HCT116 (cell line): Measurements from ENCODE around the gene ARFGAP3. TPM values are rescaled to one million over a fixed set of nuclear protein-coding genes. Genes with fewer than 3 reads are reported as not detected.

Experiments used
- ATAC-seq: fragments of 200-7000 bp; cut with Tn5 transposase; 2 replicates; pipeline ENCODE4 v1.9.1; 2020; ENCODE audit warnings: mild to moderate bottlenecking, moderate library complexity
- BruUV-seq: library from RNA; stranded (reverse); fragments of 400-500 nt; replicated peaks from 2 replicates; lab custom pipeline; 2021; lab: Mats Ljungman, UMichigan
- CTCF ChIA-PET: fragments of 300-600 bp; sonication (Branson Sonifier 250); formaldehyde crosslinking; loops from one replicate; lab custom pipeline; 2021; ENCODE audit warnings: antibody characterized with exemption; lab: Charles Lee
- POLR2A ChIA-PET: fragments of 300-600, 350-600 bp; sonication (Branson Sonifier 250); formaldehyde crosslinking; loops from one replicate; lab custom pipeline; 2021; ENCODE audit warnings: antibody characterized with exemption; lab: Charles Lee
- RAD21 ChIA-PET, 2 experiments: fragments of 300-600 bp; sonication (Branson Sonifier 250); formaldehyde crosslinking; loops; one replicate each; lab custom pipeline; 2023; ENCODE audit warnings: low total read pairs in 2 of 2; ENCODE audit not compliant: uncharacterized antibody in 2 of 2, unreplicated experiment in 2 of 2, low non-redundant PET in 1 of 2; lab: Charles Lee
- DNase-seq: peaks from one replicate; pipeline ENCODE4 v3.0.0-alpha.2; 2010; ENCODE audit warnings: low read depth, low spot score
- H2AFZ ChIP-seq: fragments of 200-600 bp; shearing (Covaris generic), sonication (generic); 2 replicates; pipeline ENCODE4 v1.6.1; 2017; ENCODE audit warnings: low read depth, mixed run types, mixed read lengths, antibody characterized with exemption, low read length; ENCODE audit not compliant: poor library complexity, severe bottlenecking
- H3K27ac ChIP-seq: 2 replicates; pipeline ENCODE4 v1.5.1; 2012; ENCODE audit warnings: low read depth, low read length
- H3K27me3 ChIP-seq: fragments of 200-600 bp; sonication (generic); 2 replicates; pipeline ENCODE4 v1.6.1; 2016; ENCODE audit warnings: mixed run types, low read length, mixed read lengths; ENCODE audit not compliant: insufficient read depth
- H3K36me3 ChIP-seq, 2 experiments: fragments of 200-500 bp in 1 of 2; fragments of 200-600 bp in 1 of 2; sonication (Bioruptor generic) in 1 of 2; sonication (generic) in 1 of 2; 2 replicates each; pipeline versions ENCODE4 v1.5.1 to v1.6.1; 2014 to 2016; ENCODE audit warnings: low read length in 2 of 2, inconsistent platforms in 1 of 2, mixed read lengths in 1 of 2, mixed run types in 1 of 2; ENCODE audit not compliant: insufficient read depth in 2 of 2, control insufficient read depth in 1 of 2
- H3K4me1 ChIP-seq, 2 experiments: fragments of 200-600 bp in 1 of 2; sonication (generic) in 1 of 2; 2 replicates each; pipeline versions ENCODE4 v1.5.1 to v1.6.1; 2012 to 2017; ENCODE audit warnings: low read length in 2 of 2, inconsistent platforms in 1 of 2, mild to moderate bottlenecking in 1 of 2, mixed read lengths in 1 of 2, mixed run types in 1 of 2, moderate library complexity in 1 of 2; ENCODE audit not compliant: insufficient read depth in 2 of 2, control insufficient read depth in 1 of 2
- H3K4me2 ChIP-seq: fragments of 200-600 bp; sonication (generic); 2 replicates; pipeline ENCODE4 v1.6.1; 2017; ENCODE audit warnings: mixed run types, low read length, mixed read lengths
- H3K4me3 ChIP-seq, 2 experiments: fragments of 200-600 bp in 1 of 2; sonication (generic) in 1 of 2; replicated peaks in 1 of 2; 2 replicates each; pipeline ENCODE4 v1.5.1; 2011 to 2016; ENCODE audit warnings: low read length in 2 of 2, control low read depth in 1 of 2, low read depth in 1 of 2, mild to moderate bottlenecking in 1 of 2, mixed read lengths in 1 of 2, mixed run types in 1 of 2
- H3K79me2 ChIP-seq: fragments of 200-600 bp; sonication (generic); 2 replicates; pipeline ENCODE4 v1.6.1; 2017; ENCODE audit warnings: mild to moderate bottlenecking, mixed run types, low read length, moderate library complexity, mixed read lengths; ENCODE audit not compliant: insufficient read depth
- H3K9ac ChIP-seq: fragments of 200-600 bp; sonication (generic); 2 replicates; pipeline ENCODE4 v1.6.1; 2016; ENCODE audit warnings: low read length, mixed read lengths
- H3K9me2 ChIP-seq: fragments of 200-600 bp; sonication (generic), shearing (Covaris generic); 2 replicates; pipeline ENCODE4 v1.6.1; 2017; ENCODE audit warnings: mixed run types, mild to moderate bottlenecking, moderate library complexity; ENCODE audit not compliant: insufficient read depth
- H3K9me3 ChIP-seq, 2 experiments: fragments of 200-500 bp in 1 of 2; fragments of 200-600 bp in 1 of 2; sonication (Bioruptor generic) in 1 of 2; sonication (generic) in 1 of 2; 2 replicates each; pipeline ENCODE4 v1.6.1; 2014 to 2017; ENCODE audit warnings: low read length in 2 of 2, mixed read lengths in 2 of 2, inconsistent platforms in 1 of 2, low read depth in 1 of 2, mild to moderate bottlenecking in 1 of 2, mixed run types in 1 of 2, moderate library complexity in 1 of 2; ENCODE audit not compliant: control insufficient read depth in 1 of 2, insufficient read depth in 1 of 2
- H4K20me1 ChIP-seq: fragments of 200-600 bp; sonication (generic), shearing (Covaris generic); 2 replicates; pipeline ENCODE4 v1.6.1; 2017; ENCODE audit warnings: mixed run types, mild to moderate bottlenecking, moderate library complexity; ENCODE audit not compliant: insufficient read depth
- CBX3 ChIP-seq: IDR thresholded peaks from 2 replicates; pipeline ENCODE4 v1.6.1; 2012; ENCODE audit warnings: low read depth
- EGR1 ChIP-seq: IDR thresholded peaks from 2 replicates; pipeline ENCODE4 v1.6.1; 2012; ENCODE audit warnings: low read depth
- EZH2 ChIP-seq: fragments of 200-600 bp; sonication (generic); IDR thresholded peaks from 2 replicates; pipeline ENCODE4 v1.6.1; 2017; ENCODE audit warnings: antibody characterized with exemption, mixed run types
- EZH2phosphoT487 ChIP-seq: fragments of 200-600 bp; IDR thresholded peaks from 2 replicates; pipeline ENCODE4 v1.6.1; 2018; ENCODE audit warnings: antibody characterized with exemption, borderline replicate concordance
- FOSL1 ChIP-seq: IDR thresholded peaks from 2 replicates; pipeline ENCODE4 v1.6.1; 2012; ENCODE audit warnings: low read depth
- JUND ChIP-seq: IDR thresholded peaks from 2 replicates; pipeline ENCODE4 v1.6.1; 2012
- POLR2A ChIP-seq: IDR thresholded peaks from 2 replicates; pipeline ENCODE4 v1.7.0; 2011; ENCODE audit warnings: borderline replicate concordance; ENCODE audit not compliant: insufficient read depth, insufficient read length; ENCODE audit errors: extremely low read depth
- POLR2AphosphoS5 ChIP-seq: IDR thresholded peaks from 2 replicates; pipeline ENCODE4 v1.6.1; 2011; ENCODE audit warnings: mild to moderate bottlenecking, low read depth, low read length, moderate library complexity
- RAD21 ChIP-seq: IDR thresholded peaks from 2 replicates; pipeline ENCODE4 v1.6.1; 2012; ENCODE audit warnings: low read depth, mild to moderate bottlenecking
- SIN3A ChIP-seq: IDR thresholded peaks from 2 replicates; pipeline ENCODE4 v1.6.1; 2012; ENCODE audit warnings: low read depth
- SP1 ChIP-seq: IDR thresholded peaks from 2 replicates; pipeline ENCODE4 v1.6.1; 2012; ENCODE audit warnings: low read depth
- SRF ChIP-seq: IDR thresholded peaks from 2 replicates; pipeline ENCODE4 v1.6.1; 2012; ENCODE audit warnings: low read depth
- ZFX ChIP-seq: fragments of 450-650 bp; IDR thresholded peaks from 2 replicates; pipeline ENCODE4 v1.6.1; 2017
- intact Hi-C: fragments of 100-400 bp; cut with micrococcal nuclease; formaldehyde crosslinking; loops from 2 replicates; pipeline ENCODE4 v1.10.0; 2022
- total RNA-seq: library from RNA; stranded (reverse); gene quantifications from one replicate; pipeline ENCODE4 v1.2.1, GENCODE V29; 2021; ENCODE audit not compliant: unreplicated experiment
- TF ChIP-seq, protein P1 (sequence below): IDR thresholded peaks from 2 replicates; pipeline ENCODE4 v1.6.1; 2011; ENCODE audit warnings: mild to moderate bottlenecking, low read length, moderate library complexity; ENCODE audit not compliant: insufficient replicate concordance; ENCODE audit errors: extremely low read depth
- TF ChIP-seq, protein P2 (sequence below): IDR thresholded peaks from 2 replicates; pipeline ENCODE4 v1.6.1; 2012
- TF ChIP-seq, protein P3 (sequence below): IDR thresholded peaks from 2 replicates; pipeline ENCODE4 v1.6.1; 2012
- TF ChIP-seq, protein P4 (sequence below): IDR thresholded peaks from 2 replicates; pipeline ENCODE4 v1.6.1; 2012; ENCODE audit warnings: low read depth

Gene ARFGAP3
- total RNA-seq, 1 experiment from 2014 or later = 15.4 TPM

DNA sequence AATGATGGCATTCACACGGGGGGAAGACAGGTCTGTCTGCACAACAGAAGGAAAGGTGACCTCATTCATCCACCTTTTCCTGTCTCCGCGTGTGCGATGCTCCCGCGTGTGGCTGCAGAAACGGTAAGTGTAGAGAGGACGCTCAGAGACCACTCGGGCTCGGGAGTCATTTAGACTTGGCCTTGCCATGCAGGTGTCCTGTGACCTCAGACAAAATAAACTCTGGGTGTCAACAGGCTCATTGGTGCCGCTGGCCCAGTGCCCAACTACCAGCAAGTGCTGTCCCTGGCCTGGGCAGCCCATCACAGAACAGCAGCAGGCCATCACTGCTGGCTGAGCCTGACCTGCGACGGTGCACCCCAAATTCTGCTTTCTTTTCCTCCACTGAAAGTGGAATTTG, 48.1 kb upstream of the ARFGAP3 start (continued):
- TF ChIP-seq, protein P1, sequence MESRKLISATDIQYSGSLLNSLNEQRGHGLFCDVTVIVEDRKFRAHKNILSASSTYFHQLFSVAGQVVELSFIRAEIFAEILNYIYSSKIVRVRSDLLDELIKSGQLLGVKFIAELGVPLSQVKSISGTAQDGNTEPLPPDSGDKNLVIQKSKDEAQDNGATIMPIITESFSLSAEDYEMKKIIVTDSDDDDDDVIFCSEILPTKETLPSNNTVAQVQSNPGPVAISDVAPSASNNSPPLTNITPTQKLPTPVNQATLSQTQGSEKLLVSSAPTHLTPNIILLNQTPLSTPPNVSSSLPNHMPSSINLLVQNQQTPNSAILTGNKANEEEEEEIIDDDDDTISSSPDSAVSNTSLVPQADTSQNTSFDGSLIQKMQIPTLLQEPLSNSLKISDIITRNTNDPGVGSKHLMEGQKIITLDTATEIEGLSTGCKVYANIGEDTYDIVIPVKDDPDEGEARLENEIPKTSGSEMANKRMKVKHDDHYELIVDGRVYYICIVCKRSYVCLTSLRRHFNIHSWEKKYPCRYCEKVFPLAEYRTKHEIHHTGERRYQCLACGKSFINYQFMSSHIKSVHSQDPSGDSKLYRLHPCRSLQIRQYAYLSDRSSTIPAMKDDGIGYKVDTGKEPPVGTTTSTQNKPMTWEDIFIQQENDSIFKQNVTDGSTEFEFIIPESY = no peak
- TF ChIP-seq RAD21 (no peak), JUND (no peak), ZFX (no peak), POLR2AphosphoS5 (no peak)
- TF ChIP-seq, protein P2, sequence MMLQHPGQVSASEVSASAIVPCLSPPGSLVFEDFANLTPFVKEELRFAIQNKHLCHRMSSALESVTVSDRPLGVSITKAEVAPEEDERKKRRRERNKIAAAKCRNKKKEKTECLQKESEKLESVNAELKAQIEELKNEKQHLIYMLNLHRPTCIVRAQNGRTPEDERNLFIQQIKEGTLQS = no peak
- TF ChIP-seq, all 23 proteins: peak for 0

DNA sequence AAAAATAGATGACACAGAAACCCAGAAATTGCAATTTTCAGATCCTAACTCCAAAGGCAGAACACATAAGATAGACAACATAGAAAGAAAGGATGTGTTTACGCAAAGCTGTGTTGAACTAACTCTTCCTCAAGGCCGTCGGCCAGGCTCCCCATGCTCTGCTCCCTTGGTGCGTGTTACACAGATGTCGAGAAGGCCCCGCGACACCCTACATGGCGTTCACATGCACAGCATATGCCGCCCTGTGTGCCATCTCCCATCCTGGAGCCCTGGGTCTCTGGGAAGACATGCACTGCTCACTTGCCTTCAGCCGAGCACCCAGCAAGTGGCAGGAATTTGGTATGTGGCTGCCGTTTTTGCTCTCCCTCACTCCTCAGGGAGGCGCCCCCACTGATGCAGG, 47.0 kb upstream of the ARFGAP3 start:
- no peak overlapping the region for H2AFZ ChIP-seq
- no peaks in the 10 kb centered on the region; a peak in 1 of 4 replicates for H3K36me3 ChIP-seq
- H3K4me1 ChIP-seq = peaks cover 0 to 3% of the 10 kb centered on the region in 2 experiments; a peak in 1 of 4 replicates
- no peaks in the 10 kb centered on the region for H3K9me3 ChIP-seq
- no TSS peak for BruUV-seq
- intact Hi-C loops = no loop called here
- no peaks in the 10 kb centered on the region for H3K27me3 ChIP-seq
- H3K79me2 ChIP-seq = peaks cover 3% of the 10 kb centered on the region; the same call in 1 of the 2 replicates
- DNase-seq = no peak
- H3K9ac ChIP-seq = no peak overlapping the region
- no peaks in the 10 kb centered on the region for H3K9me2 ChIP-seq
- CTCF ChIA-PET = no interaction called here
- POLR2A ChIA-PET = no interaction called here
- no peaks in the 10 kb centered on the region for H4K20me1 ChIP-seq
- TF ChIP-seq, protein P3, sequence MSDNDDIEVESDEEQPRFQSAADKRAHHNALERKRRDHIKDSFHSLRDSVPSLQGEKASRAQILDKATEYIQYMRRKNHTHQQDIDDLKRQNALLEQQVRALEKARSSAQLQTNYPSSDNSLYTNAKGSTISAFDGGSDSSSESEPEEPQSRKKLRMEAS = no peak
- no peak for TF ChIP-seq SRF
- no peak for TF ChIP-seq POLR2A
- no peak for TF ChIP-seq EZH2phosphoT487
- TF ChIP-seq EZH2 = no peak
- no peak for TF ChIP-seq FOSL1
- TF ChIP-seq, protein P1 = no peak
- no peak for TF ChIP-seq EGR1
- no peak for TF ChIP-seq RAD21
- TF ChIP-seq SP1 = no peak
- TF ChIP-seq SIN3A = no peak
- TF ChIP-seq, protein P4, sequence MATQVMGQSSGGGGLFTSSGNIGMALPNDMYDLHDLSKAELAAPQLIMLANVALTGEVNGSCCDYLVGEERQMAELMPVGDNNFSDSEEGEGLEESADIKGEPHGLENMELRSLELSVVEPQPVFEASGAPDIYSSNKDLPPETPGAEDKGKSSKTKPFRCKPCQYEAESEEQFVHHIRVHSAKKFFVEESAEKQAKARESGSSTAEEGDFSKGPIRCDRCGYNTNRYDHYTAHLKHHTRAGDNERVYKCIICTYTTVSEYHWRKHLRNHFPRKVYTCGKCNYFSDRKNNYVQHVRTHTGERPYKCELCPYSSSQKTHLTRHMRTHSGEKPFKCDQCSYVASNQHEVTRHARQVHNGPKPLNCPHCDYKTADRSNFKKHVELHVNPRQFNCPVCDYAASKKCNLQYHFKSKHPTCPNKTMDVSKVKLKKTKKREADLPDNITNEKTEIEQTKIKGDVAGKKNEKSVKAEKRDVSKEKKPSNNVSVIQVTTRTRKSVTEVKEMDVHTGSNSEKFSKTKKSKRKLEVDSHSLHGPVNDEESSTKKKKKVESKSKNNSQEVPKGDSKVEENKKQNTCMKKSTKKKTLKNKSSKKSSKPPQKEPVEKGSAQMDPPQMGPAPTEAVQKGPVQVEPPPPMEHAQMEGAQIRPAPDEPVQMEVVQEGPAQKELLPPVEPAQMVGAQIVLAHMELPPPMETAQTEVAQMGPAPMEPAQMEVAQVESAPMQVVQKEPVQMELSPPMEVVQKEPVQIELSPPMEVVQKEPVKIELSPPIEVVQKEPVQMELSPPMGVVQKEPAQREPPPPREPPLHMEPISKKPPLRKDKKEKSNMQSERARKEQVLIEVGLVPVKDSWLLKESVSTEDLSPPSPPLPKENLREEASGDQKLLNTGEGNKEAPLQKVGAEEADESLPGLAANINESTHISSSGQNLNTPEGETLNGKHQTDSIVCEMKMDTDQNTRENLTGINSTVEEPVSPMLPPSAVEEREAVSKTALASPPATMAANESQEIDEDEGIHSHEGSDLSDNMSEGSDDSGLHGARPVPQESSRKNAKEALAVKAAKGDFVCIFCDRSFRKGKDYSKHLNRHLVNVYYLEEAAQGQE = no peak
- TF ChIP-seq, protein P2 = no peak
- TF ChIP-seq CBX3 = no peak
- RAD21 ChIA-PET = no interaction called here
- no peak overlapping the region for H3K4me3 ChIP-seq
- no peak overlapping the region for H3K4me2 ChIP-seq
- H3K27ac ChIP-seq = no peak overlapping the region
- ATAC-seq = no peak
